Measurements from ENCODE around the gene SMAP2. TPM values are rescaled to one million over a fixed set of nuclear protein-coding genes. Genes with fewer than 3 reads are reported as not detected.

The SMAP2 gene
- total and polyA plus RNA-seq, 2 donors (not counting 1 experiment from before 2014, with no cell fraction given), result 16.7 to 28.7 TPM

GRCh38 chr1:40389322-40389803 lies 15.8 kb downstream of the SMAP2 start:
- no peaks in the 10 kb centered on the region for H3K27me3 ChIP-seq (ENCODE audit: control insufficient read depth, insufficient read depth, low read length)
- H2AFZ ChIP-seq (ENCODE audit: low read length), result no peak overlapping the region
- peaks cover 68% of the 10 kb centered on the region for H3K79me2 ChIP-seq (ENCODE audit: control insufficient read depth, insufficient read depth, low read length)
- no peak for DNase-seq (ENCODE audit: low read depth in 2 of 2)
- no peak overlapping the region for H3K9ac ChIP-seq (ENCODE audit: insufficient read depth, low read length)
- TF ChIP-seq CTCF (conservative IDR thresholded peaks at IDR 0.05 in 1 of 2, IDR thresholded peaks at IDR 0.05 in 1 of 2; ENCODE audit: low read depth in 1 of 2, low read length in 2 of 2) (no peak), EZH2 (IDR thresholded peaks at IDR 0.05; ENCODE audit: low read length, missing control alignments) (no peak)
- H3K9me3 ChIP-seq (ENCODE audit: control insufficient read depth, insufficient read depth, low read depth, low read length), result no peaks in the 10 kb centered on the region
- no peaks in the 10 kb centered on the region for H4K20me1 ChIP-seq (ENCODE audit: control insufficient read depth, extremely low read depth, insufficient read depth, low read length)
- no peak overlapping the region for H3K27ac ChIP-seq (ENCODE audit: insufficient read depth, low read length)
- H3K4me2 ChIP-seq (ENCODE audit: extremely low read depth, insufficient read depth, low read length), result peak overlapping the region; percentile 37
- H3K36me3 ChIP-seq (ENCODE audit: control insufficient read depth, insufficient read depth, low read length), result no peaks in the 10 kb centered on the region
- no peak overlapping the region for H3K4me3 ChIP-seq (replicated peaks in 1 of 4; ENCODE audit: control extremely low read depth in 1 of 4, insufficient read depth in 1 of 4, low read depth in 3 of 4, low read length in 4 of 4)
- peaks cover 21% of the 10 kb centered on the region for H3K4me1 ChIP-seq (ENCODE audit: control insufficient read depth, extremely low read depth, insufficient read depth, low read length)

GRCh38 chr1:40389871-40390560 lies 16.5 kb downstream of the SMAP2 start:
- Histone ChIP-seq H3K4me3 (replicated peaks in 1 of 4; ENCODE audit: control extremely low read depth in 1 of 4, insufficient read depth in 1 of 4, low read depth in 3 of 4, low read length in 4 of 4) (peak overlapping the region in 2 of 4 experiments; percentile 12 to 13), H3K4me2 (ENCODE audit: extremely low read depth, insufficient read depth, low read length) (peak overlapping the region; percentile 64), H2AFZ (ENCODE audit: low read length) (no peak overlapping the region)

GRCh38 chr1:40390857-40391256 lies 17.3 kb downstream of the SMAP2 start:
- no peaks in the 10 kb centered on the region for H3K9me3 ChIP-seq (ENCODE audit: control insufficient read depth, insufficient read depth, low read depth, low read length)
- H3K4me2 ChIP-seq (ENCODE audit: extremely low read depth, insufficient read depth, low read length), result no peak overlapping the region
- no peak overlapping the region for H3K9ac ChIP-seq (ENCODE audit: insufficient read depth, low read length)
- DNase-seq (ENCODE audit: low read depth in 2 of 2), result no peak
- TF ChIP-seq EZH2 (IDR thresholded peaks at IDR 0.05; ENCODE audit: low read length, missing control alignments) (no peak), CTCF (conservative IDR thresholded peaks at IDR 0.05 in 1 of 2, IDR thresholded peaks at IDR 0.05 in 1 of 2; ENCODE audit: low read depth in 1 of 2, low read length in 2 of 2) (no peak)
- H3K4me1 ChIP-seq (ENCODE audit: control insufficient read depth, extremely low read depth, insufficient read depth, low read length), result peaks cover 22% of the 10 kb centered on the region
- H3K36me3 ChIP-seq (ENCODE audit: control insufficient read depth, insufficient read depth, low read length), result no peaks in the 10 kb centered on the region
- no peak overlapping the region for H3K4me3 ChIP-seq (replicated peaks in 1 of 4; ENCODE audit: control extremely low read depth in 1 of 4, insufficient read depth in 1 of 4, low read depth in 3 of 4, low read length in 4 of 4)
- H3K27me3 ChIP-seq (ENCODE audit: control insufficient read depth, insufficient read depth, low read length), result no peaks in the 10 kb centered on the region
- no peak overlapping the region for H2AFZ ChIP-seq (ENCODE audit: low read length)
- peak overlapping the region; percentile 63 for H3K27ac ChIP-seq (ENCODE audit: insufficient read depth, low read length)
- H3K79me2 ChIP-seq (ENCODE audit: control insufficient read depth, insufficient read depth, low read length), result peaks cover 66% of the 10 kb centered on the region
- H4K20me1 ChIP-seq (ENCODE audit: control insufficient read depth, extremely low read depth, insufficient read depth, low read length), result no peaks in the 10 kb centered on the region

More at GRCh38 chr1:40389871-40390560, 16.5 kb downstream of the SMAP2 start:
- no peaks in the 10 kb centered on the region for H4K20me1 ChIP-seq (ENCODE audit: control insufficient read depth, extremely low read depth, insufficient read depth, low read length)
- H3K4me1 ChIP-seq (ENCODE audit: control insufficient read depth, extremely low read depth, insufficient read depth, low read length), result peaks cover 22% of the 10 kb centered on the region
- H3K36me3 ChIP-seq (ENCODE audit: control insufficient read depth, insufficient read depth, low read length), result no peaks in the 10 kb centered on the region
- peak overlapping the region; percentile 63 for H3K27ac ChIP-seq (ENCODE audit: insufficient read depth, low read length)
- DNase-seq (ENCODE audit: low read depth in 2 of 2), result peak; percentile 51 to 98
- H3K27me3 ChIP-seq (ENCODE audit: control insufficient read depth, insufficient read depth, low read length), result no peaks in the 10 kb centered on the region
- H3K9ac ChIP-seq (ENCODE audit: insufficient read depth, low read length), result no peak overlapping the region
- TF ChIP-seq CTCF (conservative IDR thresholded peaks at IDR 0.05 in 1 of 2, IDR thresholded peaks at IDR 0.05 in 1 of 2; ENCODE audit: low read depth in 1 of 2, low read length in 2 of 2) (no peak), EZH2 (IDR thresholded peaks at IDR 0.05; ENCODE audit: low read length, missing control alignments) (no peak)
- H3K79me2 ChIP-seq (ENCODE audit: control insufficient read depth, insufficient read depth, low read length), result peaks cover 66% of the 10 kb centered on the region
- no peaks in the 10 kb centered on the region for H3K9me3 ChIP-seq (ENCODE audit: control insufficient read depth, insufficient read depth, low read depth, low read length)

Measured in fibroblast of lung (primary cell).